Activated naive CD4-positive, alpha-beta T cell treated with Interleukin-2 at 50 U/mL for 16 hours (primary cell): ENCODE results near the gene SEC11C.
"Not testable (repeated sequence)": the region's sequence is repeated elsewhere in the genome, so short reads cannot be mapped to it uniquely, and the experiment has no call there.

Source experiments
- DNase-seq: peaks from one replicate; pipeline ENCODE4 v3.0.0-alpha.2; 2020

SEC11C gene

GRCh38 chr18:59139615-59140301 is at the start of gene SEC11C:
Gene SEC11C, plus strand, starts transcription at chr18:59139884. Its CDS starts 65 bp downstream, at chr18:59139949.
- peak; percentile 96 for DNase-seq

GRCh38 chr18:59090966-59091603 is 48.6 kb upstream of the SEC11C start:
- DNase-seq, result no peak

DNA sequence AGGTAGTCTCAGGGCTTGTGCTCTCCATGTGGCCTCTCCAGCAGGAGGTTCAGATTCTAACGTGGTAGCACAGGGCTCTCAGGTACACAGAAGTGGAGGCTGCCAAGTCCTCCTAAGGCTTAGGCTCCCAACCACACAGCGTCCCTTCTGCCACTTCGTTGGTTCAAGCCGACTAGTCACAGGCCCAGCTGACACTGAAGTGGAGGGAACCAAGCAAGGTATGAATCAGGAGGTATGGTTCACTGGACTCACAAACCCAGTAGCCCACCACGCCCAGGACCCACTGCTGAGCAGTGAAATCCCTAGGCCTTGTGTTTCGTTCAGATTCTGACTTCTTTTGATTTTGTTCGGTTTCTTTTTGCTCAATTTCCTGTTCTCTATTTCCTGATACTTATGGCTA is 46.0 kb upstream of the SEC11C start:
- no peak for DNase-seq

DNA sequence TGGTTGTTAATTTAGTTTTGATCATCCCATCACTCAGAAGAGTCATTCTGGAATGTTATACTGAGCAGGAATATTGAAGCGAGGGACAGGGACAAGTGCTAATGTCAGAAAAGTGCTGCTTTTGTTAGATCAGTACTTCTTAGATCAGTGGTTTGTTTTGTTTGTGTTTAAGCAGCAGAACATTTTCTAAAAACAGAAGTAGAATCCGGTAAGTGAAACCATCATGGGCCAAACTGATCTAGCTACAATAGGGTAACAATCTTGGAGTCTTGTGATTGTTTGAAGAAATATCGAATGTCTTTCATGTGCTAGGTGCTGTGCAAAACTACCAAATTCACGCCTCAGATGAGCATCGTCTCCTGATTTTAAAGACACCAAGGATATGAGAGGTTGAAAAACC is 45.1 kb upstream of the SEC11C start:
- DNase-seq, result no peak

DNA sequence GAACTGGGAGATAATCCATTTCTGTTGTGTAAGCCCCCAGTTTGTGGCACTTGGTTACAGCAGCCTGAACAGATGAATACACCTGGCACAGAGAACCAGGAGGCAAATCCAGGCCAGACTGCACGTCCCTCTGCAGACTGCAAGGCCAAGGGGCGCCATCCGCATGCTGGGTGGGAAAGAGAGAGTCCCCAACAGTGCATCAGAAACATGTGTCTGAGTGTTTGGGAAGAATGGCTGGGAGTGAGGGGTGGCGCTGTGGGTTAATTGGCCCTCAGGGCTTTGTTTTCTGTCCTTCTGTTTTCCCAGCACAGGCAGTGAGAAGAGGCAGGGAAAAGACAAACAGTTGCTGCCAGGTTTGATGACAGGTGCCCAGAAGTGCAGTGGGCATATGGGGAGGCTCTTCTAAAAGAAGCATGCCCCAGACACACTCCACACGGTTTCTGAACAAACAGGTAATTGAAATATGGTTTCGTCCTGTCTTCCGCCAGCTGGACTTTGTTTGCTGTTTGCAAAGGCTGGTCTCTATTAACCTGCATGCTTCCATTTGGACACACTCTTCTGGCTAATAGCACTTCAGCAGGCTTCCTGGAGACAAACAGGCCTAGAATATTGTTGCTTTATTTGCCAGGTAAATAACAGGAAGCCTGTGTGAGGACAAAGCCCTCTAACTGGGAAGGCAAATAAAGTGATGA is 43.4 kb upstream of the SEC11C start:
- no peak for DNase-seq

- no peak for DNase-seq
These were observed 37.8 kb upstream of the SEC11C start for GRCh38 chr18:59101830-59102414.

GRCh38 chr18:59109375-59109774 is 30.3 kb upstream of the SEC11C start:
- no peak for DNase-seq

- DNase-seq, result no peak
These were observed 25.5 kb upstream of the SEC11C start for GRCh38 chr18:59114160-59114559.

DNA sequence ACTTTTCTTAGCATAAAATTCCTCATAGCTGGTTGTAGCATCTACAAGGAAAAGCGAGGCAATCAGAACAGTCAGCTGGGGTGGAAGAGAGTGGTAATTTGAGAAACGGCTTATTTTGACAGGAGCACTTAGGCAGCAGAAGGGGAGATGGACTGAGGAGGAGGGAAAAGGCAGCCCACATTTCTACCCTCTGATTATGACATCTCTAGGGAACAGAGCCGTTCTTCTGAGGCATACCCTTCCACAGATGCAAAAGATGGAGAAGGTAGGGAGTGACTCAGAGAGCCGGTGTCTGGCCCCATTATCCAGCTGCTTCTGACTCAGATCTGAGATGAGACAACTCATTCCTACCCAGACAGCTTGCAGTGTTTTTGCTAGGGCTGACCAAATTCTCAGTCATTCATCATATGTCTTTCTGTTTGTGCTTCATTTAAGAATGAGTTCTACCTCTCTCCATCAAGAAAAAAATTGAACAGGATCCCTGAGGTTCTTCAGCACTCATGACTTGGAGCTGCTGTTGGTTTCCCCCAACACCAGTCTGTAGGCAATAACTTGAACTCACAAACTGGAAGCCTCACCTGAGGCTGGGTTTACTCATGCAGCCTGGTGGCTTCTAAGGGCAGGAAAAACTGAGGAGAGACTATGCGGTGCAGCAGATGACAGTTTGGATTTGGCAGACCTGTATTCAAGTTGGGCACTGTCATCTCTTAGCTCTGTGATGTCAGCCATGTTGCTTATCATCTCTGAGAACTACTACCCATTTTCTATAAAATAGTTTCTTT is 15.9 kb upstream of the SEC11C start:
- DNase-seq, result peak; percentile 30

DNA sequence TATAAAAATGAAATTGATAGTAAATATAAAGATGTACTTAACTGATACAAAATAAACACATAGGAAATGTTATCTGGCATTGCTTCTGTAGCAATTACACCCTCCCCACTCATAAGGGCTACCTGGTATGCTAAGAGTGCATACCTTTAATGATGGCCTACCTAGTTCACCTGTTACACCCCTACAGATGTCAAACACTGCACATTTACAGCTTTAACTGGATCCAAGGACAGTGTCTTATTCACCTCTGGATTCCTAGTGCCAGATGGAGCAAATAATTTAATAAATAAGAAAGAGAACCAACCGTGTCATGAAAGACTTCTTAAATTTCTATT is 15.3 kb upstream of the SEC11C start:
- DNase-seq, result no peak

DNA sequence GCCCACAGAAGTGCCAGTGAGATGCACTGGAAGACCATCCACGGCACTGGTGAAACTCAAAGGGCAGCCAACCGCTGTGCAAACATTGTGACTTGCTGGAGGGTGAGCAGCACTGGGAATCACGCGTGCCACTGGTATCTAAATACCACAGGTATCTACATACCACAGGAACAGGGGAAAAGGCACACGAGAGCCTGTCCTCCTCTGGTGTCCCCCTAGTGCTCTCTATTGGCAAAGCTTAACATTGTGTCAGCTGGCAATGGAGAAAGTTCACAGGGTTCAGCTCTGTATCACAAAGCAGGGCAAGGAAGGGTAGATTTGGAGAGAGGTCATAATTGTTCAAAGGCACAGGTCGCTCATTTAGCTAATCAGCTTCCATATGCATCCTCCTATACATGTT is 12.6 kb upstream of the SEC11C start:
- no peak for DNase-seq

- DNase-seq, result no peak
These were observed 9.6 kb upstream of the SEC11C start for GRCh38 chr18:59129951-59130703.

GRCh38 chr18:59132810-59133465 is 6.7 kb upstream of the SEC11C start:
- no peak for DNase-seq

DNA sequence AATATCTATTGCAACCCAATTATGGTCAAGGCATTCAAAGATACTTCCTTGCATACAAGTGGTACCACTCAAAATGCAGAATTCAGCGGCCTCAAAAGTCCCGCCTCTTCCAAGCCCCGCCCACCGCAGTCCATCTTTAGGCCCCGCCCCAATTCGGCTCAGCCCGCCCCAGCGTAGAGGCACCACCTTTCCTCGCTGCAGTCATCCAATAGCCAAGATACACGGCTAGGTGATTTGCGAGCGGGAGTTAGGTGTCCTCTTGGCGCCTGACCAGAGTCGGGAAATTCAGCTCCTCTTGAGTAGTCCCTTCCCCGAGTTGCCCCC is 431 bp upstream of the SEC11C start:
- DNase-seq, result peak; percentile 93

DNA sequence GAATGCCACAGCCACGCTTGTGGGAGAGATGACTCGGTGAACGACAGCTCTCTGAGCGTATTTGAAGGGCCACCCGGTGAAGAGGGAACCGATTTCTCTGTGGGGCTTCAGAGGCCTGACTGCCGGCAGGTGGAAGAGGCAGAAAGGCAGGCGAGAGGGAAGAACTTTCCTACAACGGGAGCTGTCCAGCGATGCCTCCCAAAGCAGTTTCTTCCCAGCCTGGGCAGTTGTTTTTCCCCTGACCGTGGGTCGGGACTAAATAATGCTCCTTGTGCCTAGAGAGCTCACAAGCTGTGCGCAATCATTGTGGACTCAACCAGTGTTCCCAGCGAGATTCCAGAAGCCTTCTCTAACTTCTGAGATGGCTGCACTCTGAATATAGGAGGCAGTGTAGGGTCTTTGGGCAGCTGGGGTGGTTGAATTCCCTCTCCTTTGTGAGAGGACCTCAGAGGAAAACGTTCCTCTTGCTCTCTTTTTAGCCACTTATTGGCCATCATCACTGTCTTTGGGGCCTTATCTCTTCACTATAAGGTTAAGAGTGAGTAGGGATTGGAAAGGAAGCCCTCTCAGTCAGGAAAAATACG is 710 bp downstream of the SEC11C start:
- no peak for DNase-seq

- DNase-seq, result no peak
These were observed 1.8 kb downstream of the SEC11C start for GRCh38 chr18:59141294-59142068.

DNA sequence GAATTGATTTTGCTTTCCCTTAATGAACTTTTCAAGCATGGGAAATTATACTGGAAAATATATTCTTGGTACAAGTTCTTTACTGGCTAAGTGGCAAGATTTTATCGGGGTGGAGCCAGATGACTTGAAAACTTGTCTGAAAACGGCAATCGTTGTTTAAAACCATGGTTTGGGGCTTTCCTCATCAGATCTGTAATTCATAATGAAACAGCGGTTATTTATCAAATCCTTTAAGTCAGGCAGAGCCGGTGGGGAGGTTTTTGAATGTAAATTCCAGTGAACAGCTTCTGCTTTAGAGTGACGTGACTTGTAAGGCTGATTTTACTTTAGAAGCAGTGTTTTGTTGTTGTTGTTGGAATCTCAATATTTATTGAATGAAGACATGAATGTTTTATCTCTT is 2.6 kb downstream of the SEC11C start:
- DNase-seq, result peak; percentile 36

DNA sequence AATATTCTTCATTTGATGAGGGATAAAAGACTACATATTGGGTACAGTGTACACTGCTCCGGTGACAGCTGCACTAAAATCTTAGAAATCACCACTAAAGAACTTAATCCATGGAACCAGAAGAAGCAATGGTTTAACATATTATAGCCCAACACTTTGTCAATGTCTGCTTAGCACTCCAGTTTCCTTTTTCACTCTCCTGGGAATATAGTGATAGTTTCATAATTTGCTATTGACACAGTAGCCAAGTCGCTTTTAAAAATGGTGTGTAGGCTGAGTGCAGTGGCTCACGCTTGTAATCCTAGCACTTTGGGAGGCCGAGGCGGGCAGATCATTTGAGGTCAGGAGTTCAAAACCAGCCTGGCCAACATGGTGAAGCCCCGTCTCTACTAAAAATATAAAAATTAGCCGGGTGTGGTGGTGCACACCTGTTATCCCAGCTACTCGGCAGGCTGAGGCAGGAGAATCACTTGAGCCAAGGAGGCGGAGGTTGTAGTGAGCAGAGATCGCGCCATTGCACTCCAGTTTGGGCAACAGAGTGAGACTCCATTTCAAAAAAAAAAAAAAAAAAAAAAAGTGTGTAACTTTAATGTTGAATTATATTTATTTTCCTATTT is 3.2 kb downstream of the SEC11C start:
- not testable (repeated sequence) for DNase-seq

DNA sequence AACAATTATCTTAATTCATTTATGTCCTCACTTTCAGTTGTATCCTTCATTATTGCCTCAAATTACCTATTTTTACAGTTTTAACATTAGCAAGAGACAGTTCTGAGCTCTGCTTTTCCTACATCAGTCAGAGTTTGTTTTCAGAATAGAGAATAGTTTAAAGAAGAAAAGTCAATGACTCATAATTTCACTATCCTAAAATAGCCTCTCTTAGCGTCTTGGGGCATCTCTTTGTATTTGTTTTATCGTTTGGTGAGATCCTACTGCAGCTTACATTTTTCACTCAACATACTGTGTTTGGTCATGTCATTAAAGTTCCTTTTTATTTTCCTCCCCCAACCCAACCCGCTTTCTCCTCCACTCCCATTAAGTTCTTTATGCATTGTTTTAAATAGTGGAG is 3.8 kb downstream of the SEC11C start:
- DNase-seq, result no peak

GRCh38 chr18:59144483-59144882 is 4.8 kb downstream of the SEC11C start:
- no peak for DNase-seq
